GM19238 (cell line): ENCODE data around the gene LRRC37A3.
"Not testable (repeated sequence)": the region's sequence is repeated elsewhere in the genome, so short reads cannot be mapped to it uniquely, and the experiment has no call there.

ENCODE experiments used
- DNase-seq: peaks from one replicate; pipeline ENCODE4 v3.0.0; 2011; ENCODE audit warnings: low spot score; ENCODE audit not compliant: insufficient read length

The LRRC37A3 gene

DNA sequence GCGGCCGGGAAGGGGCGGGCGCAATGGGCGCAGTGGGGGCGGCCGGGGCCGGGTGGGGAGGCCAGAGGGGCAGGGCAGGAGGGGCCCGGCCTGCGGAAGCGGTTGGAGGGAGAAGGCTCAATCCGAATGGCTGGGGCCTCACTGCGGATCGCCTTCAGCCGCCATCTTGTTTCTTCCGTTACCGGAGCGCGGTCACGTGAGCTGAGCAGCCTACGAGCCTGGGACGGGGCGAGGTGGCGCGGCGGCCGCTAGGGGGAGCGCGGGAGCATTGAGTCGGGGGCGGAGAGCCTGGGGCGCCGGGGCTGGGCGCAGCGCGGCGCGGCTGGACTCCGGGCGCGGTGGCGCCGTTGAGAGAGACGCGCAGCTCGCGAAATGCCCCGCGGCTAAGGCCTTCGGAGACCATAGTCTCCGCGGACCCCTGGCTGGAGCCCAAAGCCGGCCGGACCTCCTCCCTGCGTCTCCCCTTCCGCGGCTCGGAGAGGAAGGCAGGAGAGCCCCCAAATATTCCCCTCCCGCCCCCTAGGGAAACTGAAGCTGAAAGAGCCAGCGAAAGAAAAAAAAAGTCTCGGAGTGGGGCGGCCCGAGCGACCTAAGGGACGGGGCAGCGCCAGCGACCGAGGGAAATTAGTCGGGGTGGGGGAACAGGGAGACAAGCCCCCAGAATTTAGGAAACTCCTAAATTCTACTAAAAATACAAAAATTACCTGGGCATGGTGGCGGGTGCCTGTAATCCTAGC, at the start of gene LRRC37A3:
Gene LRRC37A3 (minus strand): TSS at position 190 of the 737 bp plus-strand sequence. CDS start 22,221 bp downstream, outside the sequence.
- peak; percentile 72 for DNase-seq

DNA sequence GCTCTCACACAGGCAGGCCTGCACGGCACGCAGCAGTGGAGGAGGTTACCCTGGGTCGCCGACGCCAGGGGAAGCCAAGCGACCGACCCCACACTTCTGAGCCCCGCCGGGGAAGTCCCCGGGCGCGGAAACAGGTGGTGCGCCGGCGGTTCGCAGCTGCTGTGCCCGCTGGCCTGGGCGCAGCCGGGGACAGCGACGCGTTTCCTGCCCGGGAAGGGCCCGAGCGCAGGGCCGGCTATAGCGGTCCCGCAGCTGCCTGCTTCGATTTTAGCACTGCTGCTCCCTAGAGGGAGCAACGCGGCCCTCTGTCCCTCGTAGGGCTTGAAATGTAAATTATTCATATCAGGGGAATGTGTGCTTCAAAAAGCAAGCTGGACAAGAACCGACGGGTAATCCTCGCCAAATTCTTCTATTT, 46.6 kb upstream of the LRRC37A3 start:
- DNase-seq: peak; percentile 56

DNA sequence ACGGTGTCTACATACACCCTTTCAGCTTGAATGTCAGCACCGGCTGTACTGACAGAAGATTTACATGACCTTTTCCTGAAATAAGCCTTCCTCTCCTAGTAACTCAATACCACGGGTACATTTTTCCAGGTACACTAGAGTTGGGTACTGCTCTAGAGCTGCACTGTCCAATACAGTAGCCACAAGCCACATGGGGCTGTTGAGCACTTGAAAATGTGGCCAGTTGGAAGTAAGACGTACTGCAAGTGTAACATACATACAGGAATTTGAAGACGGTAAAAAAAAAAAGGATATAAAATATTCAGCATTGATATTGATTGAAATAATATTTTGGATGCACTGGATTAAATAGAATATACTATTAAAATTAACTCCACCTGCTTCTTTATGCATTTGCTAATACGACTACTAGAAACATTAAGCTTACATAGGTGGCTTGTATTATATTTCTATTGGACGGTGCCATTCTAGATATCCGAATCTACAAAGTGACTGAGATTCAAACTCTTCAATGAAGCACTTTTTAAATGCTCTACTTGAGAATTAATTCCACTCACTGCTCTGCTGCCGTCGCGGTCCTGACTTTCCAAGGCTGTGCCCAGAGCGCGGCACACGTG, 46.1 kb upstream of the LRRC37A3 start:
- not testable (repeated sequence) for DNase-seq

DNA sequence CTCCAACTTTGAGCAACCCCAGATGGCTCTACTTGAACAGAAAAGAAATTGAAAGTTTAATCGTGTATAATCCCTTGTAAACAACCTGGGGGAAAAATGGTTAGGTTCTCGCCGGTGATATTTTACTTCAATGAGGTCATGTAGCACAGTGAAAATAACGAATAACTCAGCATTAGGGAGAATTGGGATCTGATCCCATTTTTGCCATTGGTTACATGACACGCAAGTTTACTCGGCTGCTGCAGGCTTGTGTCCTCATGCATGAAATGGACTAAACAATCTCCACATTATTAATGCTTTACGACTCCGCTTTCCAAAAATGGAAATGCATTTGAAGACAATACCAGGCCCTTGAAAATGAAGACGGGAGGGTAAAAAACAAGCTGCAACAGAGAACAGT, 45.5 kb upstream of the LRRC37A3 start:
- DNase-seq: no peak

DNA sequence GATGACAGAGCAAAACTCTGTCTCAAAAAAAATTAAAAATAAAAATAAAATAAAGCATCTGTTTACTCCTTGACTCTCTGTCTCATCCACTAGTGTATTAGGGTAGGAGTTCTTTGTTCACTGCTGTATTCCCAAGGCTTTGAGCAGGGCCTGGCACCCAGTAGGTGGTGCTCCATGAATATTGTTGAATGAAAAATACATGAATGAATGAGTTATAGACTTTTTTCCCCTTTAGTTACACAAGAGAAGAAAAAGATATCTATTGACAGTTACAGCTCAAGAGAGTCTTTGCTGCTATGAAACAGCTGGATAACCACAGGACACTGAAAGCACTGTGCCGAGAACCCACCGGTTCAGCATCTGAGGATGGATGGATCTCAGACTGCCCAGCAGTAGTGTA, 44.5 kb upstream of the LRRC37A3 start:
- not testable (repeated sequence) for DNase-seq

DNA sequence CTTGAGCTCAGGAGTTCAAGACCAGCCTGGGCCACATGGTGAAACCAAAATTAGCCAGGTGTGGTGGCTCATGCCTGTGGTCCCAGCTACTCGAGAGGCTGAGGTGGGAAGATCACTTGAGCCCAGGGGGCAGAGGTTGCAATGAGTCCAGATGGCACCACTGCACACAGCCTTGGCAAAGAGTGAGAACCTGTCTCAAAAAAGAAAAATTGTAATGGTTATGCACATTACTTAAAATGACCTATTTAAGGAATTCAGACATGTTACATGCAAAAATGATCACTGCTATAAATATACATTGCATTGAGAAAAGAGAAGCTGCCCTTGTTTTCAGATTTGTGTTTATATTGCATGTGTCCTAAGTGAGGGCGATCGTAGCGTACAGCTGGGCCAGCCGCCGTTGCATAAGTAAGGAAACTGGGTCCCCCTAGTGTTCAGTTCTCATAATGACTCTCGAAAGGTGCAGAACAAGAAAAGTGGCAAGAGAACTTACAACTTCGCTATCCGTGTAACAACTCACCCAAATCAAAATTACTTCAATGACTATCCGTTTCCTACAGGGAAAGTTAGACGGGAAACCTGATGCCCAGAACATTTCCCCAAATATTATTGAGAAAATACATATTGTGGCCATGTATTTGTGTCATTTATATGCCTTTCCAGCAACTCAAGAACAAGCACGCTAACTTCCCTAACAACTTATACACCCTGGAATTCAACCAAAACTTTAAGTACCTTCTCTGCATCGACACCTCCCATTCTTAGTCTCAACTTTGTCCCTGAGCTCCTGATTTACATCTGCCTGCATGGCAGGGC, 42.5 kb upstream of the LRRC37A3 start:
- DNase-seq: not testable (repeated sequence)

DNA sequence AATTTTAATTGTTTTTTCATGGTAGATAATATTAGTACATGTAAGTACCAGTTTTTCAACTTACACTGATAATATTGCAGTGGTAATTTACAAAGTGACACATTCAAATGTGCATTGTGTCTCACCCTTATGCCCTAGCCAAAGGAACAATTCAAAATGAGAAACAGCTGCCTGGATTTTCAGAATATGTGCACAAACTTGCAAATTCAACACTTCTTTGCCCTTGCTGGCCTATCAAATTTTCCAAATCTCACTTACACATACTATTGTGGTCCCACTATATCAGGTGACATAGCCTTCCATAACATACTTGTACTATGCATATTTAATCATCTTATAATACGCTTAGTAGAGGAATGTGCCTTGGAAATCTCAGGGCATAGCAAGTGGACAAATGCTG, 32.6 kb upstream of the LRRC37A3 start:
- no peak for DNase-seq

DNA sequence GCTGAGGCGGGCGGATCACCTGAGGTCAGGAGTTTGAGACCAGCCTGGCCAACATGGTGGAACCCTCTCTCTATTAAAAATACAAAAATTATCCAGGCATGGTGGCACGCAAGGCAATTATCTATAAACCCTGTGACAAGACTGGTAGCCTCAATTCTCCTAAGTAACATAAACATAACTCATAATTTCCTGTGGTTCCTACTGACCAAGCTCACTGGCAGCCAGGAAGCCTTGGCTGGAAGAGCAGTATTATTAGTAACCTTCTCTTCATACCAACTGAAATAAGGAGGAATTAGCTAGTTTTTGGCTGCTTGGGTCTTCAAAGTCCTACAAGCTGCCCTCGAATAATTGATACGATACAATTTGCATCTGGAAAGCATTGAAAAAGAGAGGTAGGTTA, 31.6 kb upstream of the LRRC37A3 start:
- no peak for DNase-seq

DNA sequence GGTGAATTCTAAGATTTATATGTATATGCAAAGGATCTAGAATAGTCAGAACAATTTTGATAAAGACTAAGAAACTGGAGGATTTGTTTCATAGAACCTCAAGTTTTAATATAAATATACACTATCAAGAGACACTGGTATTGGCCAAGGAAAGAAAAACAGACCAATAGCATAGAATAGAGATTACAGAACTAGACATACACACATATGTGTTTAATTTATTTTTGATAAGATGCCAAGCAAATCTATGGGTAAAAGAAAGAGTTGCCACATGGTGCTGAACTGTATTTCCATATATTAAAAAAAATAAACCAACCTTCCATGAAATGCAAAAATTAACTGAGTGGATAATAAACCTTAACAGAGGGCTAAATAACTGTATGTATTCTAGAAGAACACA, 27.9 kb upstream of the LRRC37A3 start:
- no peak for DNase-seq

DNA sequence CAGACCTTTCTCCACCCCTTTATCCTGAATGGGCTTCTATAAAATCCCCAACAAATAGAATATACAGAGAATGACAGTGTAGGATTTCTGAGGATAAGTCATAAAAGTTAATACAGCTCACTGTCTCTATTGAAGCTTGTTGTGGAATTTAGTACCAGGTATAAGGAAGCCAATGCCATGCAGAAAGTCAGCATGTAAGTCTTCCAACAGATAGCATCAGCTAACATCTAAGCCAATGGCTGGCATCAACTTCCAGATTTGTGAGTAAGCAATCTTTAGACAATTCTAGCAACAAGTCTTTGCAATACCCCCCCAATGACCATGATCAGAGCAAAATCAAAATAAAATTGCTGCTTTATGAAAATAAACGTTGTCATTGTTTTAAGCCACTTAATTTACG, 22.5 kb upstream of the LRRC37A3 start:
- DNase-seq: no peak

DNA sequence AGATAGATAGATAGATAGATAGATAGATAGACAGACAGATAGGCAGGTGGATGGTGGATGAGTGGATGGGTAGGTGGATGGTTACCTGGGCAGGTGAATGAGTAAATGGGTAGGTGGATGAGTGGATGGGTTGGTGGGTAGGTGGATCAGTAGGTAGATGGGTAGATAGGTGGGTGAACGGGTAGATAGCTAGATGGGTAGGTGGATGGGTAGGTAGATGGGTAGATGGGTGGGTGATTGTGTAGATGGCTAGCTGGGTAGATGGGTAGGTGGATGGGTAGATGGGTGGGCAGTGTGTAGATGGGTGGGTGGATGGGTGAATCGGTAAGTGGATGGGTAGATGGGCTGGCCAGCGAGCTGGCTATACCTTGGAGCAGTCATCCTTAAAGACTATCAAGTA, 21.8 kb upstream of the LRRC37A3 start:
- DNase-seq: no peak

DNA sequence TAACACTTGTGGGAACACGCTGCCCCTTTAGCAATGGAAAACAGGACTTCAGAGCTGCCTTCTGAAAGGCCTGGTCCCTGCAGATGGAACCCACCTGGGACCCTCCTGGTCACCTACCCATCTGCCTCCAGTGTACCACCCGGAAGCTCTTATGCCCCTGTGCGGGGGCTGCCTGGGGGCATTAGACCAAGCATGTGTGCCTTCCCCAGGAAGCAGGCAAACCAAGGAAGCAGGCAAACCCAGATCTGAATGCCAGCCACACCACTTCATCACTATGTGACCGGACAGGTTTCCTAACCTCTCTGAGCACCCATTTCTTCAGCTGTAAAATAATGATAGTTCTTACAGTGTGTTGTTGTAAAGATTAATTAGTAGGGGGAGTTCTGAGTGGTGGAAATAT, 20.8 kb upstream of the LRRC37A3 start:
- no peak for DNase-seq

DNA sequence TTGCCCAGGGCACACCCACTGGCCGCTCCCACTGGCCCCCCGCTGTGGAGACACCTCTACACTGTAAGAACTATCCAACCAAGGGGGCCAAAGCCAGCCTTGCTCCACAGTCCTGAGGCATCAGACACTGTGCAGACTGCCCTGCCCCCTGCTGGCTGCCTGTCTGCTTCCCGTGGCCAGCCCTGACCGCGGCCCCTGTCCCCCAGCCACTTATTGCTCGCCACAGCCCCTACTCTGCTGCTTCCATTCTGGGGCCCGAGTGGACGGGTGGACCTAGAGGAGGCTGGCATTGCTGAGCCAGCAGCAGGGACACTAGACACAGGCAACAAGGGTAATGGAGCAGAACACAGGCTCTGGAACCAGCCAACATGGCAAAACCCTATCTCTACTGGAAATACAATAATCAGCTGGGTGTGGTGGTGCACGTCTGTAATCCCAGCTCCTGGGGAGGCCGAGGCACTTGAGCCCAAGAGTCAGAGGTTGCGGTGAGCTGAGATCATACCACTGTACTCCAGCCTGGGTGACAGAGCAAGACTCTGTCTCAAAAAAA, 19.7 kb upstream of the LRRC37A3 start:
- peak; percentile 39 for DNase-seq

DNA sequence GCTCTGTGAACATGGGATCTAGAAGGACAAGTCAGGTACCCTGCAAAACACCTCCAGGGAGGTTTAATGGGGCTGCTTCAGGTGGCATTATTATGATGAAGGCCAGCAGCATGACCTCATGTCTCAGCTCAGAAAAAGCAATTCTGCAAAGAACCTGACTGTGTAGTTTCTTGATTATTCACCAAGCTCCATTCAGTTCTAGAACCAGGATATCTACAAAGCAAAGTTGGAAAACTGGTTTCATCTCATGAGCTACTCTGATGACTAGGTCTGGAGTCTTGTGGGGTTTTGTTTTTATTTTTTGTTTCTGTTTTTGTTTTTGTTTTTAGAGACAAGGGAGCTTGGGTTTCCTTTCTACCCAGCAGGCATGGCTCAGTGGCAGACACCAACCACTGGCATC, 19.0 kb upstream of the LRRC37A3 start:
- DNase-seq: no peak

DNA sequence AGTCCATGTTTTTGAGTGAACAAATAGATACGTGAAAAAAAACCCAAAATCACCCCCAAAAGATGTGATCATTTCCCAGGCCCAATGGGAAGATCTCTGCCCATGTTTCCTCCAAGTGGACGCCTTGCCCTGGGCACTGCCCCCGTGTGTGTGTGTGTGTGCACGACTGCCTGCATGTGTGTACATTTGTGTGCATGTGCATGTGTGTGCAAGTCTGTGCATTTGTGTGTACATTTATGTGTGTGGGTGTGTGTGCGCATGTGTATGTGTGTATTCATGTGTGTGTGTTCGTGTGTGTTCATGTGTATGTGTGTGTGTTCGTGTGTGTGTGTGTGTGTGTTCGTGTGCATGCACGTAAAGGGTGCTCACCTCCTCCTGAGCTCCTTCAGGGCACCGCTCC, 16.8 kb upstream of the LRRC37A3 start:
- no peak for DNase-seq

DNA sequence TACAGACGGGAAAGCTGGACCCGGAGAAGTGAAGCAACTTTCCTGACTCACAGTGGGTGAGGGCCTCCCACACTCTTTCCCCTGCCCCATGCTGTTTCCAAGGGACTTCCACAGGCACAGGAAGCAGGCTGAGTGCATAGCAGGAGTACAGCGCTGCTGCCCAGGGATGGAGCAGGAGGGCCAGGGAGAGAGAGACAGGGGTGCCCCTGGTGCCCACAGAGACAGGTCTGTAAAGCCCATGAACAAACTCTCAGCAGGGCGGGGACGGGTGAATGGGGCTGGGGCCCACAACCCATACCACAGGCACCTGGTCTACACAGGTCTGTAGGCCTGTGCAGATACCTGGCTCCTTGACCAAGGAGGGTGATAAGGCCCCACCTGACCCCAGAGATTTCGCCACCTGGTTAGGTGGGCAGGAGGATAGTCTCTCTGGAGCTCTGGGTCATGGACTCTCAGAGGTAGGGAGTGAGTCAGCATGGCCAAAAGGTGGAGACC, 15.1 kb upstream of the LRRC37A3 start:
- DNase-seq: not testable (repeated sequence)

DNA sequence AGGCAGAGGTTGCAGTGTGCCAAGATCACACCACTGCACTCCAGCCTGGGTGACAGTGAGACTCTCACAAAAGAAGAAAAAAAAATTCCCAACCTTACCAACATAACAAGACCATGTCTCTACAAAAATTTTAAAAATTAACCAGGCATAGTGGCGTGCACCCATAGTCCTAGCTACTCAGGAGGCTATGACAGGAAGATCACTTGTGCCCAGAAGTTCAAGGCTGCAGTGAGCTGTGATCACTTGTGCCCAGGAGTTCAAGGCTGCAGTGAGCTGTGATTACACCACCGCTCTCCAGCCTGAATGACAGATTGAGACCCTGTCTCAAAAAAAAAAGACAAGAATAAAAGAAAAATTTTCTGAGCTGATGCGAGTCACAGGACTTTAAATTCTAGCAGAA, 13.6 kb upstream of the LRRC37A3 start:
- DNase-seq: not testable (repeated sequence)

DNA sequence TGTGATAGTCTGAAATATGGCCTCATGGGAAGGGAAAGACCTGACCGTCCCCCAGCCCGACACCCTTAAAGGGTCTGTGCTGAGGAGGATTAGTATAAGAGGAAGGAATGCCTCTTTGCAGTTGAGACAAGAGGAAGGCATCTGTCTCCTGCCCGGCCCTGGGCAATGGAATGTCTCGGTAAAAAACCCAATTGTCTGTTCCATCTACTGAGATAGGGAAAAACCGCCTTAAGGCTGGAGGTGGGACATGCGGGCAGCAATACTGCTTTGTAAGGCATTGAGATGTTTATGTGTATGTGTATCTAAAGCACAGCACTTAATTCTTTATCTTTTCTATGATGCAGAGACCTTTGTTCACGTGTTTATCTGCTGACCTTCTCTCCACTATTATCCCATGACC, 11.1 kb upstream of the LRRC37A3 start:
- not testable (repeated sequence) for DNase-seq

DNA sequence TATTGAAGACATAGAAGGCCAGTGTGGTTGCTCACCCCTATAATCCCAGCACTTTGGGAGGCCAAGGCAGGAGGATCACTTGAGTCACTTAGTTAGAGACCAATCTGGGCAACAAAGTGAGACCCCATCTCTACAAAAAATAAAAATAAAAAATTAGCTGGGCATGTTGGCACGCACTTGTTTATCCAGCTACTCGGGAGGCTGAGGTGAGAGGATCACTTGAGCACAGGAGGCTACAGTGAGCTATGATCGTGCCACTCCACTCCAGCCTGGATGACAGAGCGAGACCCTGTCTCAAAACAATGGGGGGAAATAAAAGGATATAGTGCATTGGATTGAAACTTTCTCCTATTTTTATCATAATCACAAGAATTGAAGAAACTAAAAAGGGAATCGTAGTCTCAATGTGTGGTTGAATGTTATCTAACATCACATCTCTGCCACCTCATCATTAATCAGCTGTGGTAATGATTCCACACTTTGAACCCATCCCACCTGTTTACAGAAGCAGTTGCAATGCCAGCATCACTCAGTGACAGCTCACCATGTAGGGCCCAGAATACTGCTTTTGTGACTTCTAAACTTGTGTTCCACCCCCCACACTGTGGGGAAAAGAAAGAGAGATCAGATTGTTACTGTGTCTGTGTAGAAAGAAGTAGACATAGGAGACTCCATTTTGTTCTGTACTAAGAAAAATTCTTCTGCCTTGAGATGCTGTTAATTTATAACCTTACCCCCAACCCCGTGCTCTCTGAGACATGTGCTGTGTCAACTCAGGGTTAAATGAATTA, 10.3 kb upstream of the LRRC37A3 start:
- DNase-seq: not testable (repeated sequence)

DNA sequence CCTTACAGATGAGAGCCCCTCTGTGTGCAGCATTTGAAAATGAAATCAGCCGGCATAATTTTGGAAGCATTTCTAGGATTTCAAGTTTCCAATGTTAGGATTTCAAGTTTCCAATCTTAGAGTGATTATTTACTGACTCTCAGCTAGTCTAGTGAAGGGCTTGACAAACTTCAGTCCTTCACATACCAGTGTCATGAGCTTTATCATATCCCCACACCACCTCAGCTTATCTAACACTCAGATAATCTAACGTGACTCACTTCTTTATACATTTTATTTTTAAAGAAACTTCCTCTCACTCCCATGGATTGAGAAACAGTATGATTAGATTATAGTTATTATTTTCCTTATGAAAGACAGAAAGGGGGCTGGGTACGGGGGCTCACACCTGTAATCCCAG, 9.4 kb upstream of the LRRC37A3 start:
- not testable (repeated sequence) for DNase-seq

DNA sequence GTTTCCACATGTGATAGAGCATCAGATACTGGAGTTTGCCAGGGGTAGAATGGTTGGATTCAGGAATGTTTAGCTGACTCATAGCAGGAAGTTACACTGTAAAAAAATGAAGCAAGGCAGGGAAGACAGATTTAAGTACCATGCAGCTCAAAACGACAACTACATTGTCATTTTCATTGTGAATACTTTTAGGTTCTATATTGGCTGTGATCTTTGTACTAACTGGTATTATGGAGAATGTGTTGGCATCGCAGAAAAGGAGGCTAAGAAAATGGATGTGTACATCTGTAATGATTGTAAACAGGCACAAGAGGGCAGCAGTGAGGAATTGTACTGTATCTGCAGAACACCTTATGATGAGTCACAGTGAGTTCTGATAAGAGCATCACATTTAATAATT, 8.2 kb upstream of the LRRC37A3 start:
- not testable (repeated sequence) for DNase-seq
